ENCODE data around the gene HDAC4.

Gene HDAC4

DNA sequence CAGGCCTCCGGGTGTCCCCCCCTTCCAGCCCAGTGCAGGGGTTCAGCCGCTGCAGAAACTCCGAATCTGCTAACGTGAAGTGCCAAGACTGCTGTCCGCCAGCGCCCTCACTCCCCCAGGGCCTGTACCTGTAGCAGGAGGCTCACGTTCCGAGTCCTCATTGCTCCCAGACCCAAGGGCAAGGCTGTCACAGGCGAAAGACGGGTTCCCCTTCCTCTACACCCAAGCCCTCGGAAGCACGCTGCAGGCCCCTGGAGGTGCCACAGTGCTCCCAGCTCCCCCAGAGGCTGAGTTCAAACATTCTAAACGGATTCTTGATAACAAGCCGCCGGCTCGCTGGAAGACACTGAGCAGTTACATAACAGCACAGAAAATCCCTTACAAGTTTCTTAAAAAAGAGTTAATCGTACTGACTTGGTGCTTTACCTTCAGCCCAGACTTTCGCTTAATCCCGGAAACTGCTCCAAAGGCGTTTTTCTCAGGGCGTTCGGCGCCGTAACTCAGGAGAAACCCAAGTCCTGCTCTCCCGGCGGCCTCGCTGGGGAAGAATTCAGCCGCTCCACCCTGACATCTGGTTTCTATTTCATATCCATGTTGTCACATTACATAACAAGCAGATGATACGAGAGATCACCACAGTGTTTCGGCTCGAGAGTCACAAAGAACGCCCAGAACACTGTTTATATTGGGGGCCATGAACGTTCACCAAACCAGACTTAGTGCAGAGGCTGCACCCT is 92.0 kb downstream of the HDAC4 start:
- DNase-seq (ENCODE audit: low read depth) = no peak

DNA sequence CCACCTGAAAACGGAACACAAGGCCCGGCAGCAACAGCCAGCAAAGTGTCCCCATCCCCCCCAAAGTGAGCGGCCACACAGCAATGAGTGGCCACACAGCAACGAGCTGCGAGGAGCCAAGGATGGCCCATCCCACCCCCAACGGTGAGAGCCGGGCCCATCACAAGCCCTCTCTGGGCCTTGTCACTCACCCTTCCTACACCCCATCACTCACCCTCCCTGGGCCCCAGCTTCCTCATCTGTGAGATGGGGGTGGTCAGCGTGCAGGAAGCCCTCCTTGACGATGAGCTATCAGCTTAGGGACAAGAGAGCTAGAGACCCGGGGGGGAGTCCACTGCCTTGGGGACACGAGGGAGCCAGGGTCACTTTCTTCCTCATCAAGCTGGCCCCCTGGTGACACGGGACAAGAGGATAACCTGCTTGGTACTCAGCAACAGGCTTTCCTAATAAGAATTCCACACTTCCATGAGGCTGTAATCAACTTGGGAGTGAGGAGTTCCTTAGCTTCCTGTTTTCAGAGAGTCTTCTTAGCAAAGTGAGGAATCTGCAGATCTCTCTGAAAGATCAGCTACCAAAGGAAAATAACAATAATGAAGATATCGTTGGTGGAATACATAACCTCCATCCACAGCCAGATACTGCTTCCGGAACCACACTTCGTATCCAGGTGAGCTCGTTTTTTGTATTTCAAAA is 92.8 kb downstream of the HDAC4 start:
- no peak for DNase-seq (ENCODE audit: low read depth)

DNA sequence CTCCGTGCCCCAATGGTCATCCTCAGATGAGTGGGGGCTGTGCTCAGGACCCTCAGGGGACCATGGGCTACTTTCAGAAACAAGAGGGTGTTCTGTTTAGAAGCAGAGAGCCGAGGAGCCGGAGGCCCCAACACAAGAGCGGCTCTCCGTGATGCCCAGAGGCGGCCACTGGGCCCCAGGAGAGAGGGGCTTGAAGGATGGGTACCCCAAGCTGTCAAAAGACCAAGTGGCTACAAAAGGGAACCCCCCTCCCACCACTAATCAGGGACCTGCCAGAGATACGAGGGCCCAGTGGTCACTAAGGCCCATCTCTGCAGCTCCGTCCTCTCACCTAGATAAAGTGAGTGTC is 93.6 kb downstream of the HDAC4 start:
- no peak for DNase-seq (ENCODE audit: low read depth)

DNA sequence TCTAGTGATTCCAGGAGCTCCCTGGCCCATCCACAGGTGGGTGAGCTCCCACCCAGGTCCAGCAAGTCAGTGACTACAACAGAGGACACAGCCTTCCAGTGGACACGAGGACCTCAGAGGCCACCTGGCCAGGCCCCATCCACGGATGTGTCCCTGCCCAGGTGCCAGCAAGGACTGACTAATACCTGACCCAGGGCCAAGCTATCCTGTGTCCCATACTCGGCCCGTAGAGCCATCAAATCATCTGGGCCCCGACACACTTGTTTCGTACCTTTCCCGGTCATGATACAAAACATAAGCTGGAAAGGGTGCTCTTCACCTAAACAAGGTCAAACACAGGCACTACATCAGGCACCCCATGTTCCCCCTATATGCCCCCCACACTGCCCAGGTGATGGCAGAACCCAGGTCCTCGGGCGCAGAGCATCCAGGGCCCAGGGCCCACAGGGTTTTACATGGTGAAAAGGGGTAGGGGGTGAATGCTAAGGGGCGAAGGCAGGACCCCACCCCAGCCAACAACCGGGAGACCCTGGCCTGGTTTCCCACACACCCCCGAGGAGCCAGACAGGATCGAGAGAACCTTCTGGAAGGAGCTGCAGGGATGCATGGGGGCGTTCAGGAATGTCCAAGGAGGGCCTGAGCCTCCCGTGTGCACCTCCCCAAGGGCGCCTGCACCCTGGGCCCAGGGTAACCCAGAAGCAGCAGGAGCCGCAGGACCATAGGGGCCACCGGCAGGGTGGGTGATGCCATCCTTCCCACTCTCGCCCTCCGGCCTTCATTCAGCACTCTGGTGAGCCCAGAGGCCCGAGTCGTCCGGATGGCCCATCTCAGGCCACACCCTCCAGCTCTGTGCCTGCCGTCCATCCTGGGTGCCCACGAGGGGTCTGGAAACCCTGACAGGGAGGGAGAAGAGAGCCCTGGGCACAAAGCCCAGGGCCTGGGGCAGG is 94.3 kb downstream of the HDAC4 start:
- DNase-seq (ENCODE audit: low read depth) = no peak

DNA sequence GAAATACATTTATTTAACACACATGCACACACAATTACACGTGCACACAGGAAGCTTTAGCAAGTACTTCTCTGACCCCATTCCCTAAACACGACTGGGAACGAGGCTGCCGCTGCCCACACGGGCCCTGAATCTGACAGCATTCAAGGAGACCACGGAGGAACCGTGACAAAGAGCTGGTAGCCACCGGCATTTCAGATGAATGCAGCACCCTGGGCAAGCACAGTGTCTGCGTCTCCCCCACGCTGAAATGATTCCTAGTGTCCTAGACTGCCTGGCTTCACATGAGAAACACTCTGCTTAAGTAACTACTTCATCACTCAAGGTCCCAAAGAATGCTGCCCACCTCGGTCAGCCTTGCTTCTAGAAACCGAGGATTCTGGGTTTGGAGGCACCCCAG is 95.0 kb downstream of the HDAC4 start:
- DNase-seq (ENCODE audit: low read depth) = no peak

DNA sequence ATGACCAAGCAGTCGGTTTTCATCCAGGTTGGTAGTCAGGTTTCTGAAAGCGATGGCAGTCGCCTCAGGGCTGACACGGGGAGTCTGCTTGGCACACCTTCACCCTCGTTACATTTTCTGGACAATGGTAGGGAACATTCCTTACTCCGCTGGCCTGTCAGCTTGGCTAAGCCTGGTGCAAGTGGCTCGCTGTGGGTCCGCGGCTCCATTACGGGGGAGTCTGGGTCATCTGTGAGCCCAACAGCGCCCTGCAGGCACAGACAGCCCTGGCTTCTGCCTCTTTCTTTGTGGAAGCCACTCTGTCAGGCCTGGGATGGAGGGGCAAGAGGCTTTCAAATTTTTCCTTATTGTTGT is 95.6 kb downstream of the HDAC4 start:
- DNase-seq (ENCODE audit: low read depth) = no peak

DNA sequence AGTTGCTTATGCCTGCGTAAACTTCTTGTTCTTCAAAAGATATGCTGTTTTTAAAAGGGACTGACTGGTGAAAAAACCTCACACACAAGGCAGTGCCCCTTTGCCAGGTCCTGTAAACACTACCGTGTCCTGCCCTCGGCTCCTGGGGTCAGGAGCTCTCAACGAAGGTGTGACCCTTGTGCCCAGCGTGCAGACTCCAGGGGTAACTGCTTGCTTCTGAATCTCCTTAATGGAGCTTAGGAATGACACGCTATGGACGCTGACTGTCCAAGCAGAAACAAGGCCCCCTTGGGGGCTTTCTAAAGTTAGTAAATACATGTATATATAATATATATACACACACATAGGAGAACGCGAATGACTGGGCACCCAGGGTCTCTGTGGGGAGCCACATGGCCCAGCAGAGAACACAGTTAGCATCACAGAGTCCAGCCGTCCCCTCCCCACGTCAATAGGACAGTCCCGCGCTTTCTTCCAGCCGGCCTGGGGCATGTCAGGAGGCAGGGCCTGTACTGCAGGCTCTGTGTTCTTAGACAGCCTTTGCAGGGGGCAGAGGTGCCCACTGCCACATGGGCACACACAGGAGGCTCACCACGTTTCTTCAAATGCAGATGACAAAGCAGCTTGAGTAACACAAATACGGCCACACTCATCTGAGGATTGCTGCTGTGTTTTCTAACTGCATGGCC is 96.1 kb downstream of the HDAC4 start:
- DNase-seq (ENCODE audit: low read depth) = no peak

DNA sequence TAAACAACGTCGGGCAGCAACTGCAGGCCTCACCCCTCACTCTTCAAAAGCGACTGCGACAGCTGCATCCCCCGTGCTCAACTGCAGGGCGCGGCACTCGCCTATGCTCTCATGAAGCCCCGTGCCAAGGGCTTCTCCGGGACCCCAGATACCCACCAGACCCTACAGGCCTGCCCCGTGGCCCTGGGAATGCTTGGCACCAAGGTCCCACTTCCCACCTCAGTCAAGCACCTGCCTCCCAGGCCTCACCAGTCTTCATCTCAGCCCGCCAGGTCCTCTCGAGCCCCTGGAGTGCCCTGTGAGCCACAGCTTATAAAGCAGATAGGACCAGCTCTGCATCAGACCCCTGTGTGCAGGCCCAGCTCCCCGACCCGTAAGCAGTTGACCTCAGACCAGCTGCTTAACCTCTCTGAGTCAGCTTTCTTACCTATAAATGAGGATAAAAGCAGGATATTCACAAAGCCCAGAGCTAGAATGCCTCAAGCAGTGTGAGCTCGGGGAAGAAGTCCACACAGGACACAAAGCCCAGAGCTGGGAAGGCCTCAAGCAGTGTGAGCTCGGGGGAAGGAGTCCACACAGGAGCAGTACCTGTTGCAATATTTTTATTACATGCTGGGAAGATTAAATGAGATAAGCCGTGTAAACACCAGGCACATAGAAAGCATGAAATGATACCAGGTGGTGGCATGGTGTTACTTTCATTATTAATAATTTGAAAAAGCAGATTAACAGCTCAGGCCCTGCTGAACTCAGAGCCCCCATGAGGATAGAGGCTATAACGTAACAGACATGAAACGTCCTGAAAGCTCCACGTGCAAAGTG is 96.9 kb downstream of the HDAC4 start:
- DNase-seq (ENCODE audit: low read depth) = no peak

DNA sequence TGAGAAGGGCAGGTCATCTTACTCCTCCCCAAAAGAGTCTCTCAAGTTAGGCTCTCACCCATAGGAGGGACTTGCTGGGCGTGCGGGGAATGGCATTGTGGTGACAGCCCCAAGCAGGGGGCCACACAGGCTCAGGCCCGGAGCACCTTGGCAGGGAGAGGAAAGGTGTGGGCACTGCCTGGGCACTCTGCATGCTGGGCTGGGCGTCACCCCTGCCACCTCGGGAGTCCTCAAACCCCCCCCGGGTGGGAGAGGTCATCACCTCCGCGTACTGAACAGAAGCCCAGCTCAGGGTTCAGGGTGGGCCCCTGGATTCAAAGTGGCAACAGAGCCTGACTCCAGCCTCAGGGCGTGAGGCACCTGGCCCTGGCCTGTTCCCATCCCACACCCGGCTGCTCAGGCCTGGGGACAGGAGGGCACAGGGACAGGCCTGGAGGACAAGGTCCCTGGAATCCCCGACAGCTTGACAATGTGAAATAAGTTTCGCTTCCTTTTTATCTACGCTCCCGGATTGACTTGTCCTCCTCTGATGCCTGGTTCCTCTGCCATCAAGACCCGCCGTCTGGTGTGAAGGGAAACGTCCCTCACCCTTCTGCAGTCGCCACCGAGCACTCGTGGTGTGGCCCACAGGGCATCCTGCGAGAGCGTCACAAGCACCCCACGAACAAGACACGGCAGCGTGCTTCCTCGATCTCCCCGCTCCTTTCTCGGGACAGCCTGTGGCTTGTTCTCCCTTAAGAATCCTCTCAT is 97.8 kb downstream of the HDAC4 start:
- no peak for DNase-seq (ENCODE audit: low read depth)

DNA sequence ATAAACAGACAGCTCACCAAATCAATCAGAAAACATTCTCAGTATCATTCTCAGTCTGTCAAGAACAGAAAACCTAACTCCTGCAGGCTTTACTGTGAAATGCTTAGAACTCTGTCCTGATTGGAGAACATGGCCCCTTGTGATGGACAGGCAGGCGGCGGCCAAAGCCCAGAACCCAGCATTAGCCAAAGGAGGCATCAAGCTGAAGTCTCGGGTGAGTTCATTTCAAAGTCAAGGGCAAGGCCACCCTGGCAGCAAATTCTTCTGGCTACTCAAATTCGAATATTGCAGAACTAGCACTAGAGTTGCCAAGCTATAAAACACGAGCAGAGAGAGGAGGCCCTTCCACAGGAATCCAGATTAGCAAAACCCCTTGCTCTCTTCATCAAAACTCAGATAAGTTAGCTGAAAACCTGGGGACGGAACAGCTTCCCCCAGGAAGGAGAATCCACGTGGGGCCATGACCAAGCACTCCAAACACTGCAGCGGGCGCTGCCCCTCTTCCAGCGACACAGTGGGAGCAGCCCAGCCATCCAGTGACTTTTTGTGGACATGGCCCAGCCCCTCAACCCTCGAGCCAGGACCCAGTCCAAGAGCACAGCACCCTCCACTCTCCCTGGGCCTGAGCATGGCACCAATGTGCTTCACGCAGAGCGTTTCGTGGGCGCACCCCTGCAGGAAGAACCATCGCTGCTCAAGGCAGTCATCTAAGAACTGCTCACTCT is 98.6 kb downstream of the HDAC4 start:
- no peak for DNase-seq (ENCODE audit: low read depth)

DNA sequence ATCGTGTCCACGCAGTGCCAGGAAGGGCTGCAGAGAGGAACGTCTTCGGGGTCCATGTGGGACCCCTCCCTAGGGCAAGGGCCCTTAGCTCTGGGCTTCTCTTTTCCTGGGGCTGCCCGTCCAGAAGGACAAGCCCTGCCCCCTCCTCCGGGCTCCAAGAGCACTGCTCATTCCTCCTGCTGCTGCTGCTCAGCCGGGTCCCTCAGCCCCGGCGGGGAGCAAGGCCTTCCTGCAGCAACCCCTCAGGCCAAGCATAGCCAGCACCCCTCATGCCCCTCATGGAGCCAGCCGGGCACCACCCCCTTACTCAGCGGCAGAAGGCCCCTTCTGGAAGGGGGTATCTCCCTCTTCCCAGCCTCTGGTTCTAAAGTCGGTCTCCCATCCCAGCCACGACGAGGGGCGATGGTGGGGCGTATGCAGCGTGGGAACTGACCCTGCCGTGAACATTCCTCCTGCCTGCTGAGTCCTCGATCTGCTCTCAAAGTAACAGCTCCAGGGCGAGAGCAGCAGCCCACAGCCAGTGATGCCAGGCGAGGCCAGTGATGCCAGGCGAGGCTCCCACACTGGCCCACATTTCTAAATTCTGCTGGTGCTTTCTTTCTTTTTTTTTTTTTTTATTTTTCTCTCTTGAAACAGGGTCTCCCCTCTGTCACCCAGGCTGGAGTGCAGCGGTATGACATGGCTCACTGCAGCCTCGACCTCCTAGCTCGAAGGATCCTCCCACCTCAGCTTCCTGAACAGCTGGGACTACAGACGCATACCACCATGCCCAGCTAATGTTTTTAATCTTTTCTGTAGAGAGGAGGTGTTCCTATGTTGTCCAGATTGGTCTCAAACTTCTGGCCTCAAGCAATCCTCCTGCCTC is 99.7 kb downstream of the HDAC4 start:
- DNase-seq (ENCODE audit: low read depth) = no peak

DNA sequence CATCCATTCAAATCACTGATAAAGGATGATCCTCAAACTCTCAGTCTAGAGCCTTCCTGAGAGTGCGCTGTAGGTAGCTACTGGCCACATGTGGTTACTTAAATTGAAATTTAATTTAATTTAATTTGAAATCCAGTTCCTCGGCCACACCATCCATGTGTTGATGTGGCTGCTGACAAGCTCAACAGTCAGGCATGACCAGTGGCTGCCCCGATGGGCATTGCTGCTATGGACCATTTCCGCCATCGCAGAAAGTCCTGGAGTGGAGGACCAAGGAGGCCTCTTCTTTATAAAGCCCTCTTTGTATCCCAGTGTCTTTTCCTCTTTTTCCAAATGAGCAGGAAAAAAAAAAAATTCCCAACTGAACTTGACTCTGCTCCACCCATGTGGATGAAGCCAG is 100.6 kb downstream of the HDAC4 start:
- DNase-seq (ENCODE audit: low read depth) = no peak

DNA sequence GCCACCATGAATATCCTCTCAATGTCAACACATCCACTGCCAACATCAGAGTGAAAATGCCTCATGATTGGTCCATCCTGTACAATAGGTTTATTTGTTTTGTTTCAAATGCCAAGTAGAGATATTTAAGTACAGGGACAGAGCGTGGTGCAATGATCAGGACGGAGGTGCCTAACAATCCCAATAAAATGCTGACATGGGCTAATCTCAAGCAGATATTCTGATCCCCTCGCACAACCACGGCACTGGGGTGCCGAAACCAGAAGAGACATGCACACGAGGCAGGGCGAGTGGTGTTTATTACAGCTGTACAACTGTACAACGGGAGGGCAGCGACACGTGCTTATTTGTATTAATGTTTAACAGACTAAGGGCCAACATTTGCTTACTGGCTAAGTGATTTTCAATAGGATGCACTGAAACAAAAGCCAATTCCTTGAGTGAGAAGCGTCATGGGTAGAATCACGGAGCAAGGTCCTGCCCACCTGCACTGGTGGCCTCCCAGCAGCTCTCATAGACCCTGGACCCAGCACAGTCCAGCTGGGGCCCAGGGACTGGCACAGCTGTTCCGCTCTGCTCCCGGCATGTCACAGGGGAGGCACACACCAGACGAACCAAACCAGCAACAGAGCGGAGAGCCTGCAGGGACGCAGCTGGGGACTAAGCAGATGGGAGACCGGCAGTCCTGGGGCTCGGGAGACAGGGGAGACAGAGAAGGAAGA is 101.4 kb downstream of the HDAC4 start:
- no peak for DNase-seq (ENCODE audit: low read depth)

DNA sequence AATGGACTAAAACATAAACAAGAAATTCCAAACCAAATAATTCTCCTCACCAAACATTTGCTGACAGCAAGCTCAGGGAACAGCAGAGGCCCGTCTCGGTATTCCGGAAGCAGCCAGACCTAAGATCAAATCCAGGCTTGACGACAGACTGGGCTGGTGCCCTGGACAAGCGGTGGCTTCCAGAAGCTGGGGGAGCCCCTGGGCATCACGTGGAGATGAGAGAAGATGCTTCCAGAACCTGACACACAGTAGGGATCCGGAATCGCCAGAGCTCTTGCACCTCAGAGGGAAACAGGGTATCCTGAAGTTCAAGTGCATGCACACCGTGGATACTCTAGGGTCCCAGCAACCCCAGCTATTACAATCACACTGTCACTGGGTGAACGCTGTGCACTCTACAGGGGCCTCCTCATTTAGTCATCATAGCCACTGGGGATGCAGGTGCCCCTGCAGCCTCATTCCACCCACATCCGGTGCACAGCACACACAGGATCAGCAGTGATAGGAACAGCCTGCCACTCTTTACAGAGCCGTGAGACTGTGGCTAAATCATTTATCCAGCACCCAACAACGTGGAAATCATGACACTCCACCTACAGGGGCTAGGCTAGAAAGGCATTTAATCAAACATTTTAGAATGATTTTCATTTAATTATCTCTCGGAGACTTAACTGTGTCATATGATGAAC is 102.6 kb downstream of the HDAC4 start:
- DNase-seq (ENCODE audit: low read depth) = no peak

DNA sequence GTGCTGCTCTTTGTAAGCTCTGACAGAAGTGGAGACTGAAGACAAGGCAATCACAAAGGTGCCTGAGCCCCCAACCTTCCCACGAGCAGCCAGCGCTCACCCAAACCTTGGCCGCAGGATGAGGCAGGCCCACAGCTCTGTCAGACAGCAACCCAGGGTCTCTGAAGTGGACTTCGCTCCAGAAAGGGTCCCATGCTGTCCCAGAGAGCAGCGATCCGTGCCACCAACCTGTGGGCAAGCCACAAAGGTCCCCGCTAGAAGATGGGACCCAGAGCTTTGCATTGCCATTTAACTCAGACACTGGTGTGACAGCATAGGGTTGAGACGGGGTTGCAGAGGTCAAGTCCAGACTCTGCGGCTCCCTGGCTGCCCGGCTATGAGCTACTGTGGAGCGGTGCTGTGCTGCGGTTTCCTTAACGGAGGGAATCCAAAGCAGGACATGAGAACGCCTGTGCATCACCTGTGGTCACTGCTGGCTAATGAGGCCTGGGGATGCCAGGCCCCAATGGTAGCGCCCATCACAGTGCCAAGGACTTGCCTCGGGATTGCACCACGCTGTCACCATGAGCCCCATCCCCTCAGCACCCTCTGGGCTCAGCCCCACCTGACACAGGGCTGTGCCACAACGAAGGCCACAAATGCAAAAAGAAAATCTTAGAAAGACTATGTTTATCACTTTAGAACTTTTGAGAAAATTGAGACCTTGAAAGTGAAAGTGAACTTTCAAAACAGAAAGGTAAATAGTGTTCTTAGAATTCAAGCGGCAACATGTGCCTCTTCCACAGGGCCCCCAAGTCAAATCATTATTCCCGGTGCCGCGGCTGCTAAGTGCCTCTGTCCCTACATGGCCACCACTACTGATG is 103.4 kb downstream of the HDAC4 start:
- DNase-seq (ENCODE audit: low read depth) = no peak

DNA sequence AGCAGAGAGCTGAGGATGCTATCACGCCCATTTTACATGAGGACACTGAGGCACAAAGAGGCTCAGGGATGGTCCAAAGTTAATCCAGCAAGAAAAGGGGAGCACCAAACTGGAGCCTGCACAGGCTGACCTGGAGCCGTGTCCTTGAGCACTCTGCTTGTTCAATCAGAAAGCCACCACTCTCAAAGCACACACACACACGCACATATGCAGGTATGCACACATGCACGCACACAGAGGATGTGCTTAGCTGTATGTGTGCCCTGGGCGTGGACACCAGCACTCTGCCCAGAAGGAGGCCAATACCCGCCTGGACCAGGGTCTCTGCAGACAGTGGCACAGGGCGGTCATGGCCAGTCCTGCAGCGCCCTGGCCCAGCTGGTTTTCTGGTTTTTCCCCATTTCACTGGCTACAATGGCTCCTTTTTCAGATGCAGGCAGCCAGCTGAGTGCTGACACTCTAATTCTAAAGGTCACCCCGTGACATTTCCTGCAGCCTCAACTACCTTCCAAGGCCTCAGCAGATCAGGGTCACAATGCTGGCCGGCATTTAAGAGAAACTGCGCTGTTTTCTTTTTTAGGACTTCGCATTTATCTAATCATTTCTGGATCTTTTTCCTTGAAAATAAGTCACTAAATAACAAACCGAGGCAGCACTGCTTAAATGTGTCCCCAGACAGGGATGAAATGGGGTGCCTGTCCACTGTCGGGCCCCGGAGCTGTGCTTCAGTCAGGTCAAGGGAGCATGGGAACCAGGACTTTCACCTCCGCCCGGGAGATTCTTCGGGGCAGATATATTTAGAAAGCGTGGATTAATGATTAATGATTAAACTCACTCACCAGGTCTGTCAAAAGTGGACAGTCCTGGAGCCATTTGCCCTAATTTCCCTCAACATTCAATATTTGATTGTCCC is 104.5 kb downstream of the HDAC4 start:
- DNase-seq (ENCODE audit: low read depth) = no peak
